HG03342 (cell line): ENCODE results near the gene DHRSX.
"Not testable (repeated sequence)": the region's sequence is repeated elsewhere in the genome, so short reads cannot be mapped to it uniquely, and the experiment has no call there.

ENCODE experiments used
- ATAC-seq: cut with Tn5 transposase; IDR thresholded peaks from one replicate; pipeline ENCODE4 v1.9.1; 2021; ENCODE audit warnings: mild to moderate bottlenecking, moderate library complexity; ENCODE audit not compliant: unreplicated experiment

DHRSX gene

DNA sequence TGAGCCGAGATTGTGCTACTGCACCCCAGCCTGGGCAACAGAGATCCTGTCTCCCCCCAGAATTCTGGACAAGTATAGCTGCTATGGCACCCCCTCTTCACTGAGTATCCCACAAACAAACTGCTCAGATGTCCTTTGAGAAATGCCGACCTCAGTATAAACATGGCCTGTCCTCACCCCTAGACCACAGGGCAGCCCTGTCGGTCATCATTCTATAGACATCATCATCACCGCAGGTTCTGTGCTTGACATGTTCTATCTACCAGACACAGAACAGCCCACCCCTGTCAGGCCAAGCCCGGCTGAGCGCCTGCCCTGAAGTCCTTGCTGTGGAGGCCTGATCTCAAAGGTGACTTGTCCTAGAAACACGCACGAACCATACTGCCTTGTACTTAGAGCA is 232.9 kb downstream of the DHRSX start:
- no peak for ATAC-seq

DNA sequence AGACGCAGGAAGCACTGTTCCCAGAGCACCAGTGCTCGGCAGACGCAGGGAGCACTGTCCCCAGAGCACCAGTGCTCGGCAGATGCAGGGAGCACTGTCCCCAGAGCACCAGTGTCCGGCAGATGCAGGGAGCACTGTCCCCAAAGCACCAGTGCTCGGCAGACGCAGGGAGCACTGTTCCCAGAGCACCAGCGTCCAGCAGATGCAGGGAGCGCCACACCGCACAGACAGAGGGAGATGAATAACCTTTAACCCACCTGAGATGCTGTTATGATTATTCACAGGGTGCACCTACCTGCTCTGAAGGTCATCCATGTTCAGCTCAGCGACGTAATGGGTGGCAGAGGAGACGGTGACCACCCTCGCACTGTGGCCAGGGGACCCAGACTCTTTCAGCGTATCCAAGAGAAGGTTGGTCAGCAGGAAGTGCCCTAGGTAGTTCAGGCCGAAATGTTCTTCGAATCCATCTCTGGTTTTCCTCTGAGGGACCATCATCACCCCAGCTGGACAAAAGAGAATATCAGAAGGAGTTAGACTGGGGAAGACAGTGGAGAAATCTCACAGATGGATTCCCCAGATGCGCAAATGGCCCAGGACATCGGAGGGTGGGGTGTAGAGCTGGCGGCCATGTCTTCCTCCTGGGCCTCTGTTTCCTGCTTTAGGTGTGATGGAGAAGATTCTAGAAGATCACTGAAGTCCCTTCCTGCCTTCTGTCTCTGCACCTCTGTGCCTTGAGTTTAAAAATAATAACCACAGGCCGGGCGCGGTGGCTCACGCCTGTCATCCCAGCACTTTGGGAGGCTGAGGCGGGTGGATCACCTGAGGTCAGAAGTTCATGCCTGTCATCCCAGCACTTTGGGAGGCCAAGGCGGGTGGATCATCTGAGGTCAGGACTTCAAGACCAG is 234.1 kb downstream of the DHRSX start:
- no peak for ATAC-seq

DNA sequence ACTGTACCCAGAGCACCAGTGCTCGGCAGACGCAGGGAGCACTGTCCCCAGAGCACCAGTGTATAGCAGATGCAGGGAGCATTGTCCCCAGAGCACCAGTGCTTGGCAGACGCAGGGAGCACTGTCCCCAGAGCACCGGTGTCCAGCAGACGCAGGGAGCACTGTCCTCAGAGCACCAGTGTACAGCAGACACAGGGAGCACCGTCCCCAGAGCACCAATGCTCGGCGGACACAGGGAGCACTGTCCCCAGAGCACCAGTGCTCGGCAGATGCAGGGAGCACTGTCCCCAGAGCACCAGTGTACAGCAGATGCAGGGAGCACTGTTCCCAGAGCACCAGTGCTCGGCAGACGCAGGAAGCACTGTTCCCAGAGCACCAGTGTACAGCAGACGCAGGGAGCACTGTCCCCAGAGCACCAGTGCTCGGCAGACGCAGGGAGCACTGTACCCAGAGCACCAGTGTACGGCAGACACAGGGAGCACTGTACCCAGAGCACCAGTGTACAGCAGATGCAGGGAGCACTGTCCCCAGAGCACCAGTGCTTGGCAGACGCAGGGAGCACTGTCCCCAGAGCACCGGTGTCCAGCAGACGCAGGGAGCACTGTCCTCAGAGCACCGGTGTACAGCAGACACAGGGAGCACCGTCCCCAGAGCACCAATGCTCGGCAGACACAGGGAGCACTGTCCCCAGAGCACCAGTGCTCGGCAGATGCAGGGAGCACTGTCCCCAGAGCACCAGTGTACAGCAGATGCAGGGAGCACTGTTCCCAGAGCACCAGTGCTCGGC is 234.9 kb downstream of the DHRSX start:
- not testable (repeated sequence) for ATAC-seq

DNA sequence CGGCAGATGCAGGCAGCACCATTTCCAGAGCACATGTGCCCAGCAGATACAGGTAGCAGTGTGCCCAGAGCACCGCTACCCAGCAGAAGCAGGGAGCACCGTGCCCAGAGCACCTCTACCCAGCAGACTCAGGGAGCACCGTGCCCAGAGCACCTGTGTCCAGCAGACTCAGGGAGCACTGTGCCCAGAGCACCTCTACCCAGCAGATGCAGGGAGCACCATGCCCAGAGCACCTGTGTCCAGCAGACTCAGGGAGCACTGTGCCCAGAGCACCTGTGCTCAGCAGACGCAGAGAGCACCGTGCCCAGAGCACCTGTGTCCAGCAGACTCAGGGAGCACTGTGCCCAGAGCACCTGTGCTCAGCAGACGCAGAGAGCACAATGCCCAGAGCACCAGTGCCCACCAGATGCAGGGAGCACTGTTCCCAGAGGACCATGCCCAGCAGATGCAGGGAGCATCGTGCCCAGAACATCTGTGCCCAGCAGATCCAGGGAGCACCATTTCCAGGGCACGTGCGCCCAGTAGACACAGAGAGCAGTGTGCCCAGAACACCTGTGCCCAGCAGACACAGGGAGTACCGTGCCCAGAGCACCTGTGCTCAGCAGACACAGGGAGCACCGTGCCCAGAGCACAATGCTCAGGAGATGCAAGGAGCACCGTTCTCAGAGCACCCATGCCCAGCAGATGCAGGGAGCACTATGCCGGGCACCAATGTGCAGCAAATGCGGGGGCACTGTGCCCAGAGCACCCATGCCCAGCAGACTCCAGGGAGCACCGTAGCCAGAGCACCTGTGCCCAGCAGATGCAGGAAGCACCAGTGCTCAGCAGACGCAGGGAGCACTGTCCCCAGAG is 236.4 kb downstream of the DHRSX start:
- no peak for ATAC-seq

DNA sequence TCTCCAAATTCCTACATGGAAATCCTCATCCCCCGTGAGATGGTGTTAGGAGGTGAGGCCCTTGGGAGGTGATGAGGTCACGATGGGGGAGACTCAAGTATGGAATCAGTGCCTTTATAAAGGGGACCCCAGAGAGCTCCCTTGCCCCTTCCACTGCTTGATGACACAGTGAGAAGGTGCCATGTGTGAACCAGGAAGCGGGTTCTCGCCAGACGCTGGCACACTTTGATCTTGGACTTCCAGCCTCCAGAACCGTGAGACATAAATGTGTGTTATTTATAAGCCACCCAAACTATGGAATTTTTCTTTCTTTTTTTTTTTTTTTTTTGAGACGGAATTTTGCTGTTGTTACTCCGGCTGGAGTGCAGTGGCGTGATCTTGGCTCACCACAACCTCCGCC is 237.6 kb downstream of the DHRSX start:
- ATAC-seq = no peak

DNA sequence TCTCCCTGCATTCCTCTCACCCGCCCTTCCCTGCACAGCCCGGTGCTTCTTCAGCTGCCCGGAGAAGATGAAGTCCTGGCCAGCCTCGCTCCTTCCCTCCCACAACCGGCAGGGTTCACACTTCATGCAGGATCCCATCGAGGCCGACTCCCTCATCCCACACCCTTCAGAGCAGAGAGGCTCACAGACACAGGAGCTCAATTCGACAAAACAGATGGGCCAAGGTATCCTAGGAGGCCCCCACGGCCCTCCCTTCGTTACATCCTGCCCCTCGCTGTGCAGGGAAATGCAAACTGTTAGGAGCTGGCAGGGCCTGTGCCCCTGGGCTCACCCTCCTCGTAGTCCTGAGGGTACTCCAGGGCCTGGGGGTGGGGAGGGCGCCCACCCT is 238.1 kb downstream of the DHRSX start:
- no peak for ATAC-seq

DNA sequence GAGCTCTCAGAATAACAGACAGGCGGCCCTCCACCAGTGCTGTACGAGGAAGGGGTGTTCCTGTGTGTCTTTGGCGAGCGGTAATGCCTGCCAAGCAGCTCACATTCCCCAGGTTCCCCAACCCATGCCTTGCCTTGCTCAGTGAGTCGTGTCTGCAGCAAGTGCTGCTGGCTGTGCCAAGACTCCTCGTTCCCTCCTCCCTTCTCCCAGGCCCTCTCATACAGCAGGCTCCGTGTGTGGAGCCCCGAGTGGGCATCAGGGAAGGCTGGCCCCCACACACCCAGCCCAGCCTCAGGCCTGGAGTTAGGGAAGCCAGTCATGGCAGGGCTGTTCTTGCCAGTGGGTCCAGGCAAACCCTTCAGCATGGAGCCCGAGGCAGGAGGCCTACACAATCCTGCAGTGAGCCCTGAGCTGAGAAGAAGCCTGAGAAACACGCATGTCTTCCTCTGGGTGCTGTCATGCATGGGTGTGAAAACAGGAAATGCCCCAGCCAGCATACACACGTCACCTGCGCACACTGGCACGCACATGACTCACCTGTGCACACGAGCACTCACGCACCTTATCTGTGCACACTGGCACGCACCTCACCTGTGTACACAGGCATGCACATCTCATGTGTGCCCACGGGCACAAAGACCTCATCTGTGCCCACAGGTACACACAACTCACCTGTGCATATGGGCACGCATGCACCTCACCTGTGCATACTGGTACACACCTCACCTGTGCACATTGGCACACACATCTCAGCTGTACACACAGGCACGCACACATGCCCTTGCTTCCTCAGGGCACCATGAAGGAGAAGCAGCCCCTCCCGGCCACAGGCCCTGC is 238.7 kb downstream of the DHRSX start:
- ATAC-seq = no peak

DNA sequence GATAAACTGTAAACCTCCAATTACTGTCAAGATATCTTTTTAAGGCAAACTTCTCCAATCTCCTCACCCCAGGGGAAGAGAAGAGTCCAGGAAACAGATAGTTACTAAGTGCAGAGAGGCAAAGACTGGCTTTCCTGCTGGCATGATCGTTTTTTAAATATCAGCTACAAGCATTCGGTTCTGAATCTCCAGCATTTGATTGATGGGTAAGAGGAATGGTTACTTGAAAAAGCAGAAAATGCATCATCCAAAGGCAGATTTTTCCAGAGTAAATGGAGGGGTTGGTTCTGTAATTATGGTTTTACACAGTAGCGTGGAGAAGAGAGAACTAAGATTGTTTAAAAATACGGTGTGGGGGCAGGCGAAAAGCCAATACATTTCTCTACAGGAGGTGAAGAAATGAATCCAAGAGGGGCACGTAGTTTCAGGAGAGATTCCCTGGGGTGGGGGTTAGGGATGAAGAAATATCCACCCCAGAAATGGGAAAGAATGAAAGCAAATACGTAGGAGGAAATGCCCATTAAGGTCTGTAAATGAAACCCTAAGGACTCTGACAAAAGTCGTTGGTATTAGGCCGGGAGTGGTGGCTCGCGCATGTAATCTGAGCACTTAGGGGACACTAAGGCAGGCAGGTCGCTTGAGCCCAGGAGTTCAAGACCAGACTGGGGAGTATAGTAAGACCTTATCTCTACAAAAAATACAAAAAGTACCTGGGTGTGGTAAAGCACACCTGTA is 248.3 kb downstream of the DHRSX start:
- ATAC-seq = no peak

DNA sequence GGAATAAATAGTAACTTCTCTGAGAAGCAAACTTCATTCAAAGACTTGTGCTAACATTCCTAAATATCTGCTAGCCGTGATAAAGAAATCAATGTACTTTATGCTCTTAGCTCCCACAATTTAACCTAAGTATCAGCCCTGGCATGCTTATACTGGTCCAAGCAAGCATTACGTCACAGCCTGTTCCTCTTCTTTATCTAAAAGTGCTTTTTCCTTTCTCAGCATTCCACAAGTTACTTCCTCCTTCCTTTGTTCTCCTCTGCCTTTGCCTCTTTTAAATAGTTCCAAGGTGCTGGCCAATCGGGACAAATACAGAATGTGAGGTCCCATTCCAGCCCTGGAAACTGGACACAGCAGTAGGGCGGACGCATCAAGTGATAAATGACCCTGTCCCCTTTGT is 249.6 kb downstream of the DHRSX start:
- no peak for ATAC-seq

DNA sequence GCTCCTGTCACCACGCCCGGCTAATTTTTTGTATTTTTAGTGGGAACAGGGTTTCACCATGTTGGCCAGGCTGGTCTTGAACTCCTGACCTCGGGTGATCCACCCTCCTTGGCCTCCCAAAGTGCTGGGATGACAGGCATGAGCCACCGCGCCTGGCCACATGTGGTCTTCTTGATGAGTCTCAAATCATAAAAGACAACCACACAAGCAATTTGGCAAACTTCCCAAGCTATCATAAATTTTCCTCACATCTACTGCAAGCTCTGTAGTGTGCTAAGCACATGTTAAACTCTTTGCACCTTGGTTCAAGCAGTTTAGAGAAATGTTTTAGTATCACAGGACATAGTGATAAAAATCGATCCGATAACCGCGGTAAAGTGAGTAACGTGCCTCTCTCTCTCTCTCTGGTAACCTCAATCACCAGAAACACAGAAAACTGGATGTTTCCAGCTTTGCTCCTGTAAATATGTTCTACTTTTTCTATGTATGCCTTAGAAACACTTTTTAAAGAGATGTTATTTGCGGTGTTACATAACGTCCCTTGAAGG is 256.8 kb downstream of the DHRSX start:
- no peak for ATAC-seq

DNA sequence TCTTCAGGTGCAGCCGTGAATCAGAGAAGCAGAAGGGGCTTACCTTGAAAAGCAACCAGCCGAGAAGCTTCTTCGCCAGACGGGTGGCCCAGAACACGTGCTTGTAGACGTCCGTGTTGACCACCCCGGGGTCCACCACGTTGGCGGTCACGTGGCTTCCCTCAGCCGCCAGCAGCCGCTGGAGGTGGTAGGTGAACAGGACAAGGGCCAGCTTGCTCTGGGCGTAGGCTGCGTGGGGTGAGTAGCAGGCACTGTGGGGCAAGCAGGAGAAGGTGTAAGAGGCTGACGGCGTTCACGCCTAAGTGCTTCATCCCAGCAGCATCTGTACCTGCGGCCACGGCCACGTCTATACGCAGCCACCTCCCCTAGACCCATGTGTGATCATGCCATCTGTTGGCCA is 257.8 kb downstream of the DHRSX start:
- no peak for ATAC-seq

DNA sequence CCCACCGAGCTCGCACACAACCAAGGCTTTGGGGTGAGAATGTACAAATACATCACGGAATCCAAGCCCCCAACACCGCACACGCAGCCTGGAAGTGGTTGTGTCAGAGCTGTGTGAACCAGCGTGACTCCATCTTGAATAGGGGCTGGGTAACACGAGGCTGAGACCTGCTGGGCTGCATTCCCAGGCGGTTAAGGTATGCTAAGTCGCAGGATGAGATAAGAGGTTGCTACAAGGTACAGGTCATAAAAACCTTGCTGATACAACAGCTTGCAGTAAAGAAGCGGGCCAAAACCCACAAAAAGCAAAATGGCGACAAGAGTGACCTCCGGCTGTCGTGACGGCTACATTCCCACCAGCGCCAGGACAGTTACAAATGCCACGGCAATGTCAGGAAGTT is 258.4 kb downstream of the DHRSX start:
- no peak for ATAC-seq

DNA sequence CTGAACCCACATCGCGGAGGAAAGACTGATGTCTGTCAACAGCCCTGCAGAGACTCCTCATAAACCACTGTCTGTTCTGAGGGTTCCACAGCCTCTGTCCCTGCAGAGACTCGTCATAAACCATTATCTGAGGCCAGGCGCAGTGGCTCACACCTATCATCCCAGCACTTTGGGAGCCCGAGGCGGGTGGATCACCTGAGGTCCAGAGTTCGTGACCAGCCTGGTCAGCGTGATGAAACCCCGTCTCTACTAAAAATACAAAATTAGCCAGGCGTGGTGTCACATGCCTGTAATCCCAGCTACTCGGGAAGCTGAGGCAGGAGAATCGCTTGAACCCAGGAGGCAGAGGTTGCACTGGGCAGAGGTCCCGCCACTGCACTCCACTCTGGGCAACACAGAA is 259.3 kb downstream of the DHRSX start:
- ATAC-seq = not testable (repeated sequence)

DNA sequence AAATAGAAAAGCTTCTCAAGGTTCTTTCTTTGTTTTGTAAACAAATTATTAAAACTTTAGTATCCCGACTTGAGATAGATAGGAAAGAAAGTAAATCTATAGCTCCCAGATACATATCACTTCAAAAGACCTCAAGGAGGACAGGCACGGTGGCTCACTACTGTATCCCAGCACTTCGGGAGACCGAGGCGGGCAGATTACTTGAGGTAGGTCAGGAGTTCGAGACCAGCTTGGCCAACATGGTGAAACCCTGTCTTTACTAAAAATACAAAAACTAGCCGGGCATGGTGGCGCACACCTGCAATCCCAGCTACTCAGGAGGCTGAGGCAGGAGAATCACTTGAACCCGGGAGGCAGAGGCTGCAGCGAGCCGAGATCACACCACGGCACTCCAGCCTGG is 260.0 kb downstream of the DHRSX start:
- ATAC-seq = not testable (repeated sequence)

DNA sequence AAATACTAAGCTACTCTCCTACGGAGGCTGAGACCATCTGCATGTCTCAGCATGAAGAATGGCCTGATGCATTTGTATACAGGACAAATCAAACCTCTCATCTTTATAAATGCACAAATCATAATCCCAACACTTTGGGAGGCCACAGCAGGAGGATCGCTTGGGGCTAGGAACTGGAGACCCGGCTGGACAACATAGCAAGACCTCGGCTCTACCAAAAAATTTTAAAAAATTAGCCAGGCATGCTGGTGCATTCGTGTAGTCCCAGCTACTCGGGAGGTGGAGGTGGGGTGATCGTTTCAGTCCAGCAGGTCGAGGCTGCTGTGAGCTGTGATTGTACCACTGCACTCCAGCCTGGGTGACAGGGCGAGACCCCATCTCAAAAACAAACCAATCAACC is 262.8 kb downstream of the DHRSX start:
- no peak for ATAC-seq

DNA sequence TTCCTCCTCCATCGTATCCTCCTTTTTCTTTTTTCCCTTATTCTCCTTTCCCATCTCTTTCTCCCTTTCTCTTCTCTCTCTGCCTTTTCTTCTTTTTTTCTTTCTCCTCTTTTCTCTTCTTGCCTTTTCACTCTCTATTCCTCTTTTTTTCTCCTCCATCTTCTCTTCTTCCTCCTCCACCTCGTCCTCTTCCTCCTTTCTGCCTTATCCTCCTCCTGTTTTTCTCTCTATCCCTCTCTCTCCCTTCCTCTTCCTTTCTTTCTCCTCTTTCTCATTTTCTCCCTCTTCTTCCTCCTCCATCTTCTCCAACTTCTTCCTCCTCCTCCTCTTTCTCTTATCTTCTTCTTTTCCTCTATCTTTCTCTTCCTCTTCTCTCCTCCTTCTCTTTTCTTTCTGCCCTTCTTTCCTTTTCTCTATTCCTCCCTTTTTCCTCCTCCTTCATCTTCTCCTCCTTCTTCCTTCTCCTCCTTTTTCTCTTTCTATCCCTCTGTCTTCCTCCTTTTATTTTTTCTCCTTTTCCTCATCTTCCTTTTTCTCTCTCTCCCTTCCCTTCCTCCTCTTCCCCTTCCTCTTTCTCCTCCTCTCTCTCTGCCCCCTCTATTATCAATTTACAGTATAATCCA is 269.1 kb downstream of the DHRSX start:
- ATAC-seq = no peak

DNA sequence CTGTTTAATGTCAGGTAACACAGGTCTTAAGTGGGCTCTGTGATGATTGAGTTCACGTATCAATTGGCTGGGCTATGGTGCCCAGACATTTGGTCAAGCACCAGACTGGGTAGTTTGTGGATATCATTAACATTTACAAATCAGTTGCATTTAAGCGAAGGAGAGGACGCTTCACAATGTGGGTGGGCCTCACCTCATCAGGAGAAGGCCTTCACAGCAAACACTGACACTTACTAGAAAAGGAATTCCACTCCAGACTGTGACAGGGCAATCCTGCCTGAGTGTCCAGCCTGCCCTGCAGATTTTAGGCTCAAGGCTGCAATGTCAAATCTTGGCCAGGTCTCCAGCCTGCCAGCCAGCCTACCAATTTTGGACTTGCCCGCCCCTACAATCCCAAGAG is 270.3 kb downstream of the DHRSX start:
- no peak for ATAC-seq

DNA sequence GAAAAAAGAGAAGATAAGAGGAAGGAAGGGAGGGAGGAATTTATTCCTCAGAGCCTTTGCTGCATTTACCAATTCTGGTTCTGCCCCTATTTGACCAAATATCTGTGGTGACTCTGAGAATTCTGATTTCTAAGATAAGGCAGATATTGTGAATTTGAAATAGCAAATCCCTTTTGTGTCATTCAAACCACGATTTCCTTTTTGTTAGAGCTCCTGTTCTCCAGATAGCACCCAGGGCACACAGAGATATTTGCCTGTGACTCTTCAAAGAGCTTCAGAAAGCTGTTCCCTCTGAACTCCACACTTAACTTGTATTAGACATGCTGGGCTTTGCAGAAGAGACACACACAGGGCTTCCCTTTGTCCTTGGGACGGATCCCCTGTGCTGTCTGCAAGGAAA is 272.2 kb downstream of the DHRSX start:
- no peak for ATAC-seq
